Trophoblast cell (in vitro differentiated cells and primary cell): ENCODE measurements around the gene CYP2J2.

Experiments used
- DNase-seq, 2 donors: peaks; one replicate each; pipeline ENCODE4 v3.0.0-alpha.2; 2016
- H2AFZ ChIP-seq: 2 replicates; pipeline ENCODE4 v1.6.1; 2013; ENCODE audit warnings: low read length, moderate library complexity, mild to moderate bottlenecking; ENCODE audit not compliant: insufficient read depth, poor library complexity
- H2AK5ac ChIP-seq: 2 replicates; pipeline ENCODE4 v1.6.1; 2013; ENCODE audit warnings: mild to moderate bottlenecking, low read length
- H2BK120ac ChIP-seq: 2 replicates; pipeline ENCODE4 v1.6.1; 2013; ENCODE audit warnings: low read length, mild to moderate bottlenecking, moderate library complexity; ENCODE audit not compliant: insufficient read depth, poor library complexity
- H2BK12ac ChIP-seq: 2 replicates; pipeline ENCODE4 v1.6.1; 2013; ENCODE audit warnings: mild to moderate bottlenecking, low read length, moderate library complexity
- H2BK5ac ChIP-seq: 2 replicates; pipeline ENCODE4 v1.6.1; 2013; ENCODE audit warnings: low read length, low read depth, moderate library complexity, mild to moderate bottlenecking; ENCODE audit not compliant: poor library complexity
- H3K14ac ChIP-seq: 2 replicates; pipeline ENCODE4 v1.6.1; 2013; ENCODE audit warnings: mild to moderate bottlenecking, low read length
- H3K18ac ChIP-seq: 2 replicates; pipeline ENCODE4 v1.6.1; 2013; ENCODE audit warnings: mild to moderate bottlenecking, low read length
- H3K23ac ChIP-seq: 2 replicates; pipeline ENCODE4 v1.6.1; 2013; ENCODE audit warnings: low read length
- H3K27ac ChIP-seq: 2 replicates; pipeline ENCODE4 v1.5.1; 2013; ENCODE audit warnings: low read depth, mild to moderate bottlenecking, inconsistent platforms, low read length, moderate library complexity
- H3K27me3 ChIP-seq: 2 replicates; pipeline ENCODE4 v1.6.1; 2013; ENCODE audit warnings: inconsistent platforms, mild to moderate bottlenecking, low read length, moderate library complexity; ENCODE audit not compliant: insufficient read depth
- H3K36me3 ChIP-seq, 2 experiments: 1 replicate in 1 of 2; 2 replicates in 1 of 2; pipeline ENCODE4 v1.6.1; 2013; ENCODE audit warnings: low read length in 2 of 2, mild to moderate bottlenecking in 2 of 2, moderate library complexity in 1 of 2; ENCODE audit not compliant: insufficient read depth in 2 of 2, control insufficient read depth in 1 of 2
- H3K4ac ChIP-seq: 2 replicates; pipeline ENCODE4 v1.6.1; 2013; ENCODE audit warnings: low read depth, mild to moderate bottlenecking, low read length, moderate library complexity
- H3K4me1 ChIP-seq, 2 experiments: 1 replicate in 1 of 2; 2 replicates in 1 of 2; pipeline ENCODE4 v1.6.1; 2013; ENCODE audit warnings: low read length in 2 of 2, mild to moderate bottlenecking in 2 of 2, moderate library complexity in 1 of 2; ENCODE audit not compliant: insufficient read depth in 2 of 2, control insufficient read depth in 1 of 2
- H3K4me2 ChIP-seq: 2 replicates; pipeline ENCODE4 v1.6.1; 2013; ENCODE audit warnings: inconsistent platforms, mild to moderate bottlenecking, low read length, moderate library complexity
- H3K4me3 ChIP-seq: 2 replicates; pipeline ENCODE4 v1.5.1; 2013; ENCODE audit warnings: mild to moderate bottlenecking, low read depth, low read length, inconsistent platforms
- H3K79me1 ChIP-seq: one replicate; pipeline ENCODE4 v1.6.1; 2013; ENCODE audit warnings: low read length
- H3K79me2 ChIP-seq: 2 replicates; pipeline ENCODE4 v1.6.1; 2013; ENCODE audit warnings: low read length, mild to moderate bottlenecking; ENCODE audit not compliant: control insufficient read depth, insufficient read depth, poor library complexity
- H3K9ac ChIP-seq: 2 replicates; pipeline ENCODE4 v1.6.1; 2013; ENCODE audit warnings: mild to moderate bottlenecking, low read length
- H3K9me3 ChIP-seq: 2 replicates; pipeline ENCODE4 v1.6.1; 2013; ENCODE audit warnings: low read depth, mild to moderate bottlenecking, control low read depth, inconsistent platforms, low read length; ENCODE audit not compliant: insufficient read depth
- H4K12ac ChIP-seq: 2 replicates; pipeline ENCODE4 v1.6.1; 2013; ENCODE audit warnings: low read depth, mild to moderate bottlenecking, low read length, moderate library complexity
- H4K8ac ChIP-seq: 2 replicates; pipeline ENCODE4 v1.6.1; 2013; ENCODE audit warnings: low read depth, mild to moderate bottlenecking, low read length, moderate library complexity
- H4K91ac ChIP-seq: one replicate; pipeline ENCODE4 v1.6.1; 2013; ENCODE audit warnings: low read depth, mild to moderate bottlenecking, low read length, moderate library complexity
- WGBS: extraction: QIAGEN DNeasy Blood & Tissue Kit; methylation state at CpG from one replicate; pipeline ENCODE4 v1.1.7; 2013; ENCODE audit warnings: missing lambda C conversion rate; ENCODE audit not compliant: insufficient read length, insufficient coverage; ENCODE audit errors: extremely low coverage; 5-methylcytosine and 5-hydroxymethylcytosine counted together

CYP2J2 gene

DNA sequence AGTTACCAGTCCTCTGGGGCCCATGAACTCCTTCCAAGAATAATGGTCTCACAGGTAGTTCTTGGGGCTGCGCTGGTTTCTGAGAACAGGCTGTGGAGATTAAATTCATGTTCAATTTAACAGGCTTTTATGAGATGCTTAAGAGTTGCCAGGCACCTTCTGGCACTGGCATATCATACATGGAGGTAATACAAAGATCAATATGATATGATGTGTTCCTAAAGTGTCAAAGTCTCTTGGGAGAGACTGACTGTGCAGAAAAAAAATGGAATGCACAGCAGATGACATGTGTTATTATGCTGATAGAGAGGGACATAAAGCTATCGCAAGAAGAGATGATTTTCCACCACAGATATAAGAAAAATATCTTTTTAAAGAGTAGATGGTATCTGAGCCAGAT, 6.8 kb downstream of the CYP2J2 start:
- no peak overlapping the region for H2BK120ac ChIP-seq
- no CpG with 5 or more reads among the region's 2 CpGs for WGBS
- no peak overlapping the region for H2AK5ac ChIP-seq
- H4K8ac ChIP-seq: no peak overlapping the region
- no peaks in the 10 kb centered on the region for H3K79me1 ChIP-seq
- no peak overlapping the region for H3K27ac ChIP-seq
- H3K79me2 ChIP-seq: no peaks in the 10 kb centered on the region
- H3K27me3 ChIP-seq: no peaks in the 10 kb centered on the region
- H4K12ac ChIP-seq: no peak overlapping the region
- no peaks in the 10 kb centered on the region for H3K36me3 ChIP-seq
- no peaks in the 10 kb centered on the region for H3K4me1 ChIP-seq
- no peak overlapping the region for H3K18ac ChIP-seq
- no peak overlapping the region for H3K4me3 ChIP-seq
- H3K23ac ChIP-seq: no peak overlapping the region
- H2BK12ac ChIP-seq: no peak overlapping the region
- H2AFZ ChIP-seq: no peak overlapping the region
- DNase-seq: no peak
- H3K4me2 ChIP-seq: no peak overlapping the region
- no peak overlapping the region for H2BK5ac ChIP-seq
- H4K91ac ChIP-seq: no peak overlapping the region
- H3K4ac ChIP-seq: no peak overlapping the region
- no peak overlapping the region for H3K14ac ChIP-seq
- no peak overlapping the region for H3K9ac ChIP-seq
- no peaks in the 10 kb centered on the region for H3K9me3 ChIP-seq

- Histone ChIP-seq H3K9ac (no peak overlapping the region), H3K4me2 (no peak overlapping the region), H3K79me2 (no peaks in the 10 kb centered on the region), H3K14ac (no peak overlapping the region), H2AK5ac (no peak overlapping the region), H2BK5ac (no peak overlapping the region), H4K91ac (no peak overlapping the region), H3K23ac (no peak overlapping the region), H2BK12ac (no peak overlapping the region), H3K27me3 (no peaks in the 10 kb centered on the region), H2AFZ (no peak overlapping the region), H3K4me3 (no peak overlapping the region), H3K18ac (no peak overlapping the region), H4K12ac (no peak overlapping the region), H3K4ac (no peak overlapping the region), H3K4me1 (no peaks in the 10 kb centered on the region), H3K27ac (no peak overlapping the region), H3K79me1 (no peaks in the 10 kb centered on the region), H3K9me3 (no peaks in the 10 kb centered on the region), H3K36me3 (no peaks in the 10 kb centered on the region), H4K8ac (no peak overlapping the region), H2BK120ac (no peak overlapping the region)
- DNase-seq: no peak
- WGBS: no CpG with 5 or more reads among the region's 2 CpGs
Measured at GRCh38 chr1:59917785-59918180, 8.8 kb downstream of the CYP2J2 start.

GRCh38 chr1:59917026-59917784, 9.4 kb downstream of the CYP2J2 start:
- H3K9me3 ChIP-seq: no peaks in the 10 kb centered on the region
- H4K8ac ChIP-seq: no peak overlapping the region
- H4K91ac ChIP-seq: no peak overlapping the region
- H2BK120ac ChIP-seq: no peak overlapping the region
- H2AFZ ChIP-seq: no peak overlapping the region
- no peak overlapping the region for H3K27ac ChIP-seq
- H3K23ac ChIP-seq: no peak overlapping the region
- no peak overlapping the region for H2BK12ac ChIP-seq
- no peak overlapping the region for H4K12ac ChIP-seq
- no peak overlapping the region for H3K4me3 ChIP-seq
- H2AK5ac ChIP-seq: no peak overlapping the region
- no peaks in the 10 kb centered on the region for H3K27me3 ChIP-seq
- H3K18ac ChIP-seq: no peak overlapping the region
- H3K4me1 ChIP-seq: no peaks in the 10 kb centered on the region
- no peak overlapping the region for H3K9ac ChIP-seq
- H2BK5ac ChIP-seq: no peak overlapping the region
- no peaks in the 10 kb centered on the region for H3K79me1 ChIP-seq
- no peak overlapping the region for H3K14ac ChIP-seq
- no peaks in the 10 kb centered on the region for H3K79me2 ChIP-seq
- H3K4ac ChIP-seq: no peak overlapping the region
- WGBS: no CpG with 5 or more reads among the region's 10 CpGs
- no peak for DNase-seq
- H3K36me3 ChIP-seq: no peaks in the 10 kb centered on the region
- H3K4me2 ChIP-seq: no peak overlapping the region

- H3K9ac ChIP-seq: no peak overlapping the region
- no peaks in the 10 kb centered on the region for H3K79me2 ChIP-seq
Measured at GRCh38 chr1:59915516-59915915, 11.1 kb downstream of the CYP2J2 start.

More at GRCh38 chr1:59915516-59915915, 11.1 kb downstream of the CYP2J2 start:
- no peak overlapping the region for H3K18ac ChIP-seq
- no CpG with 5 or more reads among the region's 1 CpG for WGBS
- H3K4me2 ChIP-seq: no peak overlapping the region
- H3K36me3 ChIP-seq: no peaks in the 10 kb centered on the region
- no peak overlapping the region for H2BK12ac ChIP-seq
- no peak overlapping the region for H2BK5ac ChIP-seq
- no peak overlapping the region for H2AFZ ChIP-seq
- H3K9me3 ChIP-seq: no peaks in the 10 kb centered on the region
- H3K27me3 ChIP-seq: no peaks in the 10 kb centered on the region
- no peak overlapping the region for H3K4ac ChIP-seq
- peak in 1 of 2 donors; percentile 38 for DNase-seq
- H3K14ac ChIP-seq: no peak overlapping the region
- no peak overlapping the region for H2BK120ac ChIP-seq
- no peak overlapping the region for H3K23ac ChIP-seq
- no peaks in the 10 kb centered on the region for H3K79me1 ChIP-seq
- H2AK5ac ChIP-seq: no peak overlapping the region
- no peaks in the 10 kb centered on the region for H3K4me1 ChIP-seq
- H3K4me3 ChIP-seq: no peak overlapping the region
- no peak overlapping the region for H4K12ac ChIP-seq
- no peak overlapping the region for H3K27ac ChIP-seq
- H4K91ac ChIP-seq: no peak overlapping the region
- H4K8ac ChIP-seq: no peak overlapping the region
